Nephron progenitor cell (in vitro differentiated cells): ENCODE measurements around the gene PLB1.

Source experiments
- DNase-seq: peaks from one replicate; pipeline ENCODE4 v3.0.0; 2021
- H3K27ac Mint-ChIP-seq: 2 replicates; pipeline ENCODE4 v1.8.0; 2021; ENCODE audit warnings: mild to moderate bottlenecking, moderate library complexity, mixed read lengths
- H3K27me3 Mint-ChIP-seq: 2 replicates; pipeline ENCODE4 v1.8.0; 2021; ENCODE audit warnings: mild to moderate bottlenecking, low read depth, mixed read lengths; ENCODE audit not compliant: poor library complexity
- H3K36me3 Mint-ChIP-seq: 2 replicates; pipeline ENCODE4 v1.8.0; 2021; ENCODE audit warnings: low read depth, mixed read lengths
- H3K4me1 Mint-ChIP-seq: 2 replicates; pipeline ENCODE4 v1.8.0; 2021; ENCODE audit warnings: mixed read lengths
- H3K4me3 Mint-ChIP-seq: 2 replicates; pipeline ENCODE4 v1.8.0; 2021; ENCODE audit warnings: mild to moderate bottlenecking, moderate library complexity, mixed read lengths
- H3K9me3 Mint-ChIP-seq: 2 replicates; pipeline ENCODE4 v1.8.0; 2021; ENCODE audit warnings: mild to moderate bottlenecking, moderate library complexity, mixed read lengths
- TF ChIP-seq, protein P1 (sequence below): fragments of 200-600 bp; sonication (generic); IDR thresholded peaks from 2 replicates; pipeline ENCODE4 v1.5.0; 2021; ENCODE audit warnings: antibody characterized with exemption

PLB1 gene

DNA sequence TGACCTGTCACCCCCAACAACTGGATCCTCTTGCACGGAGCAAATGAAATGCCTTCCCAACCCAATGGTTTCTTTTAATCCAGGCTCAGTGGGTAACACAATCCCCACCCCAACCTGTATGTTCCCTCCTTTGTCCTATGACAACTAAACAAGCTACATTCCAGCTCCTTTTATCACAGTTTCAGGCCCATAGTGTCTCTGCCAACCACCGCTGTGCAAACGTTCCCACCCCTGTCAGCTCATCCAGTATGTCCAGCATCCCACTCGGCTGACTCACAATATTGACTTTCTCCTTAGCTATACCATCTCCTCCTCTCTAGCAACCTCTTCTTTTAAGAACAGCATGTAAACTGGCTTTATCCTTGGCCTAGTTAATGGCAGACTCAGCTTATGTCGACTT, 137.9 kb downstream of the PLB1 start:
- no peaks in the 10 kb centered on the region for H3K36me3 Mint-ChIP-seq
- H3K27me3 Mint-ChIP-seq, result peaks cover 5% of the 10 kb centered on the region
- no peak for DNase-seq
- no peak overlapping the region for H3K4me3 Mint-ChIP-seq
- TF ChIP-seq, protein P1, sequence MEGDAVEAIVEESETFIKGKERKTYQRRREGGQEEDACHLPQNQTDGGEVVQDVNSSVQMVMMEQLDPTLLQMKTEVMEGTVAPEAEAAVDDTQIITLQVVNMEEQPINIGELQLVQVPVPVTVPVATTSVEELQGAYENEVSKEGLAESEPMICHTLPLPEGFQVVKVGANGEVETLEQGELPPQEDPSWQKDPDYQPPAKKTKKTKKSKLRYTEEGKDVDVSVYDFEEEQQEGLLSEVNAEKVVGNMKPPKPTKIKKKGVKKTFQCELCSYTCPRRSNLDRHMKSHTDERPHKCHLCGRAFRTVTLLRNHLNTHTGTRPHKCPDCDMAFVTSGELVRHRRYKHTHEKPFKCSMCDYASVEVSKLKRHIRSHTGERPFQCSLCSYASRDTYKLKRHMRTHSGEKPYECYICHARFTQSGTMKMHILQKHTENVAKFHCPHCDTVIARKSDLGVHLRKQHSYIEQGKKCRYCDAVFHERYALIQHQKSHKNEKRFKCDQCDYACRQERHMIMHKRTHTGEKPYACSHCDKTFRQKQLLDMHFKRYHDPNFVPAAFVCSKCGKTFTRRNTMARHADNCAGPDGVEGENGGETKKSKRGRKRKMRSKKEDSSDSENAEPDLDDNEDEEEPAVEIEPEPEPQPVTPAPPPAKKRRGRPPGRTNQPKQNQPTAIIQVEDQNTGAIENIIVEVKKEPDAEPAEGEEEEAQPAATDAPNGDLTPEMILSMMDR, result no peak
- no peaks in the 10 kb centered on the region for H3K9me3 Mint-ChIP-seq
- peaks cover 70% of the 10 kb centered on the region for H3K4me1 Mint-ChIP-seq
- no peak overlapping the region for H3K27ac Mint-ChIP-seq

DNA sequence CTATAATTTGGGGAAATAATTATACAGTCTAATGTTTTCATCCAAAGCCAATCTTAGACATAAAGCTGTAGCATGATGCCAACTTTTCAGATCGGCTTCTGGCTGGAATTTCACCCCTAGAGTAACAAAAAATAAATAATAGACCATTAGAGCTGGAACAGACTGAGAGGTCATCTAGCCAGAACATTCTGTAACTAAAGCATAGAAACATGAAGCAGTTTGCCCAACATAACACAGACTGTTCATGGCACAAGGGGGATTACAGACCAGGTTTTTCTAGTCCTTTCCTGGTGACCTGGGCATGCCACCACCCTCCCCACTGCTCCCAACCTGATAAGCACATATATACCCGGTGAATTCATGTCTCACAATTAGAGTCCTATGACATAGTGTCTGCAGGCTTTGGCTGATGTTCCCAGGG, 139.3 kb downstream of the PLB1 start:
- H3K4me1 Mint-ChIP-seq, result peaks cover 78% of the 10 kb centered on the region
- H3K9me3 Mint-ChIP-seq, result no peaks in the 10 kb centered on the region
- H3K27ac Mint-ChIP-seq, result no peak overlapping the region
- H3K4me3 Mint-ChIP-seq, result no peak overlapping the region
- no peak for DNase-seq
- TF ChIP-seq, protein P1, result no peak
- H3K27me3 Mint-ChIP-seq, result peaks cover 11% of the 10 kb centered on the region
- H3K36me3 Mint-ChIP-seq, result no peaks in the 10 kb centered on the region

DNA sequence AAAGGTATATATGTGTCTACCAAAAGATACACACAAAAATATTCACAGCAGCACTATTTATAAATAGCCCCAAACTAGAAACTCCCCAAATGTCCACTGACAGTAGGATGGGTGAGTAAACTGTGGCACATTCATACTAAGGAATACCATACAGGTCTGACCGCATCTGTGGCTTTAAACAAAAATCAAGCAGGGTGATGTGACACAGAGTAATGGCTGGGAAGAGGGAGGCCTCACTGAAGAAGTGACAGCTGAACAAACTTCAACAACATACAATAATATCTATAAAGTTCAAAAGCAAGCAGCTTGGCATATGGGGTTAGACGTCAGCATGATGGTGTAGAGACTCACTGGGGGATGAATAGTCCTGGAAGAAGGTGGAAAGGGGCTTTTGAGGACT, 140.6 kb downstream of the PLB1 start:
- DNase-seq, result no peak
- Mint-ChIP-seq H3K4me1 (peaks cover 66% of the 10 kb centered on the region), H3K27ac (peak overlapping the region; percentile 64), H3K4me3 (no peak overlapping the region), H3K27me3 (peaks cover 11% of the 10 kb centered on the region), H3K36me3 (no peaks in the 10 kb centered on the region), H3K9me3 (no peaks in the 10 kb centered on the region)
- TF ChIP-seq, protein P1, result no peak

DNA sequence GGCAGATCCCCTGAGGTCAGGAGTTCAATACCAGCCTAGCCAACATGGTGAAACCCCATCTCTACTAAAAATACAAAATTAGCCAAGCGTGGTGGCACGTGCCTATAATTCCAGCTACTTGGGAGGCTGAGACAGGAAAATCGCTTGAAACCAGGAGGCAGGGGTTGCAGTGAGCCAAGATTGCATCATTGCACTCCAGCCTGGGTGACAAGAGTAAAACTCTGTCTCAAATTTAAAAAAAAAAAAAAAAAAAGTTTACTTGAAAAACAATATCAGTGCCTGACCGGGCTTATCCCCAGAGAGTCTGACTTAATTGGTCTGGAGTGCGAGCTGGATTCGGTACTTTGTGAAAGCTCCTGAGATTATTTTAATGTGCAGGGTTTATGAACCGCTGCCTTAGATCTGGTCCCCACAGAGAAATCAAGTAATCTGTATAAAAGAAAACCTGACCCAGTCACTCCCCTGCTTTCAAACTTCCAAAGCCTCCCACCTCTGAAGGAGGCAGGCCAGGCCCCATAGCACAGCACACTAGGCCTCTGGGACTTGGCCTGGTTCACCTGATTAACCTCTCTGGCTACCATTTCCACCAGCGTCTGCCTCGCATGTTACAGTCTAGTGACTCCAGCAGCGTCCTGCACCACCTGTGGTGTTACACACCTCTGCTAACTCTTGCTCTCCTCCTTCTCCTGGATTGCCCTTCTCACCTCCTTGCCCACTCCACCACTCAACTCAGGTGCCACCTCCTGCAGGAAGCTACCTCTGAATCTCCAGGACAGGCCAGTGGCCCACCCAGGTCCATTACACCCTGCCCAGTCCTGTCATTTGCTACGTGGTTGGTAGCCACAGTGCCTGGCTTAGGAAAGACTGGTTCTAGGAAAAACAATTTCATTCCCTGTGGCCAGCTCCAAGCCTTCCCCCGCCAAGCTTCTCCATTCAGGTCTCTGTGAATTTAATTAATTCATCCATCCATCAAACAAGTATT, 141.5 kb downstream of the PLB1 start:
- peaks cover 16% of the 10 kb centered on the region for H3K27me3 Mint-ChIP-seq
- TF ChIP-seq, protein P1, result no peak
- H3K4me1 Mint-ChIP-seq, result peaks cover 64% of the 10 kb centered on the region
- peak overlapping the region; percentile 40 for H3K27ac Mint-ChIP-seq
- no peaks in the 10 kb centered on the region for H3K36me3 Mint-ChIP-seq
- no peaks in the 10 kb centered on the region for H3K9me3 Mint-ChIP-seq
- peak overlapping the region; percentile 24 for H3K4me3 Mint-ChIP-seq
- DNase-seq, result no peak

DNA sequence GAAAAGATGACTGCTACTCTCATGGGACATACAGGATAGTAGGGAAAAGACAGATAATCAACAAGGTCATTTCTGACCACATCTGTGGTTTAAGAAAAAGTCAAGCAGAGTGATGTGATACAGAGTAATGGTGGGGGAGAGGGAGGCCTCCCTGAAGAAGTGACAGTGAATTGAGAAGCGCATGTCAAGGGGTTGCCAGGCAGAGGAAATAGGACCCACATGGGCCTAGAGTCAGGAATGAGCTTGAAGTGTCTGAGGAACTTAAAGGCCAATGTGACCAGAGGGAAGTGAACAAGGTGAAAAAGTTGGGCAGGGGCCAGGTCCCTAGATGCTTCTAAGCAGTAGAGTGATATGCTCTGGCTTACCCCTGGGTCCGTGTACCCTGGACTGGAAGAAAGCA, 142.2 kb downstream of the PLB1 start:
- peak overlapping the region; percentile 7 for H3K27ac Mint-ChIP-seq
- peaks cover 16% of the 10 kb centered on the region for H3K27me3 Mint-ChIP-seq
- H3K36me3 Mint-ChIP-seq, result no peaks in the 10 kb centered on the region
- TF ChIP-seq, protein P1, result no peak
- H3K4me1 Mint-ChIP-seq, result peaks cover 60% of the 10 kb centered on the region
- H3K9me3 Mint-ChIP-seq, result no peaks in the 10 kb centered on the region
- DNase-seq, result no peak
- no peak overlapping the region for H3K4me3 Mint-ChIP-seq
